MM.1S (cell line): ENCODE results near the gene ZMIZ1.

Source experiments
- DNase-seq: peaks from one replicate; pipeline ENCODE4 v3.0.0-alpha.2; 2015
- H2AFZ ChIP-seq: fragments of 300-600 bp; sonication (generic); 2 replicates; pipeline ENCODE4 v1.6.0; 2016; ENCODE audit warnings: antibody characterized with exemption, low read length
- H3F3A ChIP-seq: fragments of 300-600 bp; sonication (generic); 2 replicates; pipeline ENCODE4 v1.6.1; 2016; ENCODE audit warnings: mild to moderate bottlenecking, antibody characterized with exemption, low read length, moderate library complexity, mixed read lengths; ENCODE audit not compliant: insufficient read depth
- H3K27ac ChIP-seq: fragments of 300-600 bp; sonication (generic); 2 replicates; pipeline ENCODE4 v1.5.1; 2016; ENCODE audit warnings: mild to moderate bottlenecking, low read length
- H3K27me3 ChIP-seq: fragments of 300-600 bp; sonication (generic); replicated peaks from 2 replicates; pipeline ENCODE4 v1.6.0; 2016; ENCODE audit warnings: low read length; ENCODE audit not compliant: insufficient read depth
- H3K36me3 ChIP-seq: fragments of 300-600 bp; sonication (generic); replicated peaks from 2 replicates; pipeline ENCODE4 v1.6.1; 2016; ENCODE audit warnings: mild to moderate bottlenecking, low read length, mixed read lengths; ENCODE audit not compliant: insufficient read depth
- H3K4me1 ChIP-seq: fragments of 300-600 bp; sonication (generic); 2 replicates; pipeline ENCODE4 v1.6.1; 2016; ENCODE audit warnings: low read length, mixed read lengths
- H3K4me2 ChIP-seq: fragments of 300-600 bp; sonication (generic); 2 replicates; pipeline ENCODE4 v1.6.0; 2016; ENCODE audit warnings: low read depth, low read length
- H3K4me3 ChIP-seq: fragments of 300-600 bp; sonication (generic); 2 replicates; pipeline ENCODE4 v1.5.1; 2016; ENCODE audit warnings: low read length, mixed read lengths
- H3K79me2 ChIP-seq: fragments of 300-600 bp; sonication (generic); 2 replicates; pipeline ENCODE4 v1.6.1; 2016; ENCODE audit warnings: mixed run types, low read length, mixed read lengths
- H3K9ac ChIP-seq: fragments of 300-600 bp; sonication (generic); 2 replicates; pipeline ENCODE4 v1.6.1; 2016; ENCODE audit warnings: low read length, mixed read lengths
- H3K9me2 ChIP-seq: fragments of 300-600 bp; sonication (generic); replicated peaks from 2 replicates; pipeline ENCODE4 v1.6.1; 2016; ENCODE audit warnings: mild to moderate bottlenecking, low read length, mixed read lengths; ENCODE audit not compliant: insufficient read depth
- H3K9me3 ChIP-seq: fragments of 300-600 bp; sonication (generic); replicated peaks from 2 replicates; pipeline ENCODE4 v1.6.1; 2016; ENCODE audit warnings: mild to moderate bottlenecking, low read length, mixed read lengths; ENCODE audit not compliant: insufficient read depth
- H4K20me1 ChIP-seq: fragments of 300-600 bp; sonication (generic); 2 replicates; pipeline ENCODE4 v1.6.1; 2016; ENCODE audit warnings: mild to moderate bottlenecking, low read length, moderate library complexity, mixed read lengths; ENCODE audit not compliant: insufficient read depth
- EZH2 ChIP-seq: fragments of 300-600 bp; sonication (generic); optimal IDR thresholded peaks from 2 replicates; pipeline ENCODE3; 2017; ENCODE audit warnings: low read depth, mild to moderate bottlenecking, antibody characterized with exemption, low read length, mixed read lengths
- EZH2phosphoT487 ChIP-seq: fragments of 300-600 bp; sonication (generic); IDR thresholded peaks from 2 replicates; pipeline ENCODE4 v1.6.1; 2018; ENCODE audit warnings: antibody characterized with exemption, low read length
- TF ChIP-seq, protein P1 (sequence below): fragments of 300-600 bp; sonication (generic); IDR thresholded peaks from 2 replicates; pipeline ENCODE4 v1.5.1; 2016; ENCODE audit warnings: antibody characterized with exemption, low read length, mixed read lengths

The ZMIZ1 gene

GRCh38 chr10:79022565-79023230 lies 46.1 kb upstream of the ZMIZ1 start:
- DNase-seq: peak; percentile 65
- H3K27ac ChIP-seq: peak overlapping the region; percentile 91
- no peaks in the 10 kb centered on the region for H3K79me2 ChIP-seq
- TF ChIP-seq EZH2: no peak
- TF ChIP-seq, protein P1, sequence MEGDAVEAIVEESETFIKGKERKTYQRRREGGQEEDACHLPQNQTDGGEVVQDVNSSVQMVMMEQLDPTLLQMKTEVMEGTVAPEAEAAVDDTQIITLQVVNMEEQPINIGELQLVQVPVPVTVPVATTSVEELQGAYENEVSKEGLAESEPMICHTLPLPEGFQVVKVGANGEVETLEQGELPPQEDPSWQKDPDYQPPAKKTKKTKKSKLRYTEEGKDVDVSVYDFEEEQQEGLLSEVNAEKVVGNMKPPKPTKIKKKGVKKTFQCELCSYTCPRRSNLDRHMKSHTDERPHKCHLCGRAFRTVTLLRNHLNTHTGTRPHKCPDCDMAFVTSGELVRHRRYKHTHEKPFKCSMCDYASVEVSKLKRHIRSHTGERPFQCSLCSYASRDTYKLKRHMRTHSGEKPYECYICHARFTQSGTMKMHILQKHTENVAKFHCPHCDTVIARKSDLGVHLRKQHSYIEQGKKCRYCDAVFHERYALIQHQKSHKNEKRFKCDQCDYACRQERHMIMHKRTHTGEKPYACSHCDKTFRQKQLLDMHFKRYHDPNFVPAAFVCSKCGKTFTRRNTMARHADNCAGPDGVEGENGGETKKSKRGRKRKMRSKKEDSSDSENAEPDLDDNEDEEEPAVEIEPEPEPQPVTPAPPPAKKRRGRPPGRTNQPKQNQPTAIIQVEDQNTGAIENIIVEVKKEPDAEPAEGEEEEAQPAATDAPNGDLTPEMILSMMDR: no peak
- no peak for TF ChIP-seq EZH2phosphoT487
- H3K4me1 ChIP-seq: peaks cover 21% of the 10 kb centered on the region
- no peaks in the 10 kb centered on the region for H3K27me3 ChIP-seq
- peaks cover 7% of the 10 kb centered on the region for H3F3A ChIP-seq
- H3K4me3 ChIP-seq: peak overlapping the region; percentile 54
- H3K9me2 ChIP-seq: no peaks in the 10 kb centered on the region
- peak overlapping the region; percentile 76 for H3K4me2 ChIP-seq
- H2AFZ ChIP-seq: peak overlapping the region; percentile 37
- no peaks in the 10 kb centered on the region for H4K20me1 ChIP-seq
- peak overlapping the region; percentile 63 for H3K9ac ChIP-seq
- H3K36me3 ChIP-seq: no peaks in the 10 kb centered on the region
- H3K9me3 ChIP-seq: no peaks in the 10 kb centered on the region

- H3K79me2 ChIP-seq: no peaks in the 10 kb centered on the region
- H4K20me1 ChIP-seq: no peaks in the 10 kb centered on the region
- H3K27me3 ChIP-seq: no peaks in the 10 kb centered on the region
- no peaks in the 10 kb centered on the region for H3K9me3 ChIP-seq
- no peaks in the 10 kb centered on the region for H3K36me3 ChIP-seq
- H3K4me1 ChIP-seq: peaks cover 21% of the 10 kb centered on the region
- peak; percentile 96 for DNase-seq
- TF ChIP-seq EZH2phosphoT487 (no peak), EZH2 (no peak)
- TF ChIP-seq, protein P1: no peak
- H3K9me2 ChIP-seq: no peaks in the 10 kb centered on the region
- peak overlapping the region; percentile 63 for H3K9ac ChIP-seq
- H3K4me3 ChIP-seq: peak overlapping the region; percentile 54
- peaks cover 7% of the 10 kb centered on the region for H3F3A ChIP-seq
- H3K27ac ChIP-seq: peak overlapping the region; percentile 91
- peak overlapping the region; percentile 76 for H3K4me2 ChIP-seq
- peak overlapping the region; percentile 37 for H2AFZ ChIP-seq
Measured at GRCh38 chr10:79023240-79024162, 45.3 kb upstream of the ZMIZ1 start.

DNA sequence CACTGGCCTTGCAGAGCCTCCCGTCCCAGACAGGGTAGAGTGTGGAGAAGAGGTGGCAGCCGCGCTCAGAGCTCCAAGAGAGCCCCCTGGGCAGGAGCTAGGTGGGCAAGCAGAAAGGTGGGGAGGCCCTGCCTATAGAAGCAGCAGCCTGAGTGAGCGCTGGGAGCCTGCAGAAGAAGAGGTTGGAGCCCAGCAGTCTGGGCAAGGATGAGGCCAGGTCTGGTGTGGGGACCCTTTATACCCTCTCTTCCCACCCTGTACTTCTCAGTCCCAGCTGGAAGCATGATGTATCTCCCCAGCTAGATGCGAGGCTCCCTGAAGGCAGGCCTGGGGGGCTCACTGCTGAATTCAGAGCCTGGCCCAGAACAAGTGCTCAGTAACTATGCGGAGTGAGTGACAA lies 44.5 kb upstream of the ZMIZ1 start:
- TF ChIP-seq, protein P1: no peak
- TF ChIP-seq EZH2phosphoT487: no peak
- no peak for TF ChIP-seq EZH2
- H3K4me2 ChIP-seq: no peak overlapping the region
- no peaks in the 10 kb centered on the region for H3K27me3 ChIP-seq
- no peak for DNase-seq
- no peak overlapping the region for H2AFZ ChIP-seq
- no peaks in the 10 kb centered on the region for H4K20me1 ChIP-seq
- H3K9me2 ChIP-seq: no peaks in the 10 kb centered on the region
- no peaks in the 10 kb centered on the region for H3K79me2 ChIP-seq
- H3K27ac ChIP-seq: peak overlapping the region; percentile 91; the same call in 1 of the 2 replicates
- H3K9me3 ChIP-seq: no peaks in the 10 kb centered on the region
- H3K4me3 ChIP-seq: no peak overlapping the region
- peaks cover 7% of the 10 kb centered on the region for H3F3A ChIP-seq
- H3K9ac ChIP-seq: peak overlapping the region; percentile 63; the same call in 1 of the 2 replicates
- peaks cover 21% of the 10 kb centered on the region for H3K4me1 ChIP-seq
- no peaks in the 10 kb centered on the region for H3K36me3 ChIP-seq
